D721Med (cell line): Measurements from ENCODE around the gene SNAPC5.

Experiments used
- DNase-seq: peaks from one replicate; pipeline ENCODE4 v3.0.0; 2011; ENCODE audit warnings: low spot score; ENCODE audit not compliant: insufficient read length
- FAIRE-seq: peaks from 2 replicates; lab custom pipeline; 2011; peaks lifted over from hg19 to GRCh38; lab: Jason Lieb, UNC
- CTCF ChIP-seq: IDR thresholded peaks from 2 replicates; pipeline ENCODE4 v1.5.1; 2012; ENCODE audit warnings: mild to moderate bottlenecking, control low read depth; ENCODE audit not compliant: insufficient read depth; ENCODE audit errors: missing control alignments

The SNAPC5 gene

GRCh38 chr15:66497502-66498455 lies at the start of gene SNAPC5:
SNAPC5 (minus strand) TSS chr15:66497762; CDS start chr15:66497731, 31 bp downstream.
- DNase-seq: peak; percentile 64
- no peak for FAIRE-seq

GRCh38 chr15:66545255-66545654 lies 47.7 kb upstream of the SNAPC5 start:
- FAIRE-seq (no peak), DNase-seq (no peak)
- no peak for TF ChIP-seq CTCF

More at GRCh38 chr15:66497502-66498455, at the start of gene SNAPC5:
- peak; percentile 76 for TF ChIP-seq CTCF

GRCh38 chr15:66542896-66543295 lies 45.3 kb upstream of the SNAPC5 start:
- FAIRE-seq: no peak

GRCh38 chr15:66535056-66535455 lies 37.5 kb upstream of the SNAPC5 start:
- TF ChIP-seq CTCF: no peak
- no peak for FAIRE-seq

More at GRCh38 chr15:66542896-66543295, 45.3 kb upstream of the SNAPC5 start:
- TF ChIP-seq CTCF: no peak
- DNase-seq: no peak

GRCh38 chr15:66524838-66525237 lies 27.3 kb upstream of the SNAPC5 start:
- FAIRE-seq: no peak
- TF ChIP-seq CTCF: no peak
- DNase-seq: no peak

More at GRCh38 chr15:66535056-66535455, 37.5 kb upstream of the SNAPC5 start:
- DNase-seq: no peak

- FAIRE-seq (no peak), DNase-seq (no peak)
- TF ChIP-seq CTCF: no peak
Measured at GRCh38 chr15:66523926-66524325, 26.4 kb upstream of the SNAPC5 start.

- TF ChIP-seq CTCF: no peak
- no peak for DNase-seq
- FAIRE-seq: no peak
Measured at GRCh38 chr15:66515901-66516322, 18.4 kb upstream of the SNAPC5 start.
